NT2/D1 (cell line): ENCODE measurements around the gene VPS41.

ENCODE experiments used
- SUZ12 ChIP-seq: IDR thresholded peaks from 2 replicates; pipeline ENCODE4 v1.6.1; 2011; ENCODE audit not compliant: insufficient read length, insufficient read depth; ENCODE audit errors: extremely low read depth
- ZNF274 ChIP-seq: IDR thresholded peaks from 2 replicates; pipeline ENCODE4 v1.6.1; 2011; ENCODE audit warnings: mild to moderate bottlenecking, low read depth, low read length

DNA sequence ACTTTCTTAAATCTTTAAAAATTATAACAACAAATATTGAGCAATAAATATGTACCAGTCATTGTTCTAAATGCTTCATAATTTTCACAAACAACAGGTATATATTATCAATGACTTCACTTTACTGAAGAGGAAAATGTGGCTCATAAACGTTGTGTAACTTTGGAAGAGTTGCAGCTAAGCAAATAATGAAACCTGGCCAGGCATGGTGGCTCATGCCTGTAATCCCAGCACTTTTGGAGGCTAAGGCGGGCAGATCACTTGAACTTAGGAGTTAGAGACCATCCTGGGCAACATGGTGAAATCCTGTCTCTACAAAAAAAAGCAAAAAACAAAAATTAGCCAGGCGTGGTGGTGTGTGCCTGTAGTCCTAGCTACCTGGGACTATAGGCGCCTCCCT lies 205.9 kb downstream of the VPS41 start:
- TF ChIP-seq ZNF274 (no peak), SUZ12 (no peak)
